GM20000 (cell line): ENCODE measurements around the gene KRT14.
"Not testable (repeated sequence)": the region's sequence is repeated elsewhere in the genome, so short reads cannot be mapped to it uniquely, and the experiment has no call there.

Experiments
- DNase-seq: peaks from one replicate; pipeline ENCODE4 v3.0.0; 2012; ENCODE audit warnings: low spot score
- CTCF ChIP-seq: IDR thresholded peaks from 2 replicates; pipeline ENCODE4 v1.5.1; 2012; ENCODE audit warnings: mild to moderate bottlenecking, control low read depth; ENCODE audit errors: extremely low read depth, missing control alignments

The KRT14 gene

GRCh38 chr17:41631025-41631897 lies 44.6 kb upstream of the KRT14 start:
- no peak for TF ChIP-seq CTCF
- no peak for DNase-seq

GRCh38 chr17:41629826-41630670 lies 43.4 kb upstream of the KRT14 start:
- DNase-seq = no peak
- no peak for TF ChIP-seq CTCF

- no peak for TF ChIP-seq CTCF
- no peak for DNase-seq
Measured at GRCh38 chr17:41629316-41629715, 42.6 kb upstream of the KRT14 start.

- not testable (repeated sequence) for DNase-seq
Measured at GRCh38 chr17:41628621-41629255, 42.0 kb upstream of the KRT14 start.

GRCh38 chr17:41628073-41628370 lies 41.3 kb upstream of the KRT14 start:
- DNase-seq = not testable (repeated sequence)

- TF ChIP-seq CTCF = no peak
- DNase-seq = no peak
Measured at GRCh38 chr17:41627316-41628072, 40.8 kb upstream of the KRT14 start.

GRCh38 chr17:41626914-41627295 lies 40.2 kb upstream of the KRT14 start:
- DNase-seq = not testable (repeated sequence)

- not testable (repeated sequence) for DNase-seq
Measured at GRCh38 chr17:41626028-41626913, 39.6 kb upstream of the KRT14 start.

- no peak for TF ChIP-seq CTCF
- DNase-seq = no peak
Measured at GRCh38 chr17:41625602-41626001, 38.9 kb upstream of the KRT14 start.
